GM12865 (cell line): ENCODE measurements around the gene FGA.

Experiments
- DNase-seq: peaks from one replicate; pipeline ENCODE4 v3.0.0; 2010; ENCODE audit warnings: low read depth
- H3K4me3 ChIP-seq: 2 replicates; pipeline ENCODE4 v1.5.1; 2011; ENCODE audit warnings: mild to moderate bottlenecking, low read depth, low read length, control low read depth
- CTCF ChIP-seq: IDR thresholded peaks from 2 replicates; pipeline ENCODE4 v1.5.1; 2011; ENCODE audit warnings: low read length, control low read depth, low read depth, inconsistent platforms; ENCODE audit not compliant: insufficient read depth; ENCODE audit errors: missing control alignments

The FGA gene

GRCh38 chr4:154615211-154615610 lies 24.7 kb upstream of the FGA start:
- no peak for TF ChIP-seq CTCF
- H3K4me3 ChIP-seq, result no peak overlapping the region
- no peak for DNase-seq

DNA sequence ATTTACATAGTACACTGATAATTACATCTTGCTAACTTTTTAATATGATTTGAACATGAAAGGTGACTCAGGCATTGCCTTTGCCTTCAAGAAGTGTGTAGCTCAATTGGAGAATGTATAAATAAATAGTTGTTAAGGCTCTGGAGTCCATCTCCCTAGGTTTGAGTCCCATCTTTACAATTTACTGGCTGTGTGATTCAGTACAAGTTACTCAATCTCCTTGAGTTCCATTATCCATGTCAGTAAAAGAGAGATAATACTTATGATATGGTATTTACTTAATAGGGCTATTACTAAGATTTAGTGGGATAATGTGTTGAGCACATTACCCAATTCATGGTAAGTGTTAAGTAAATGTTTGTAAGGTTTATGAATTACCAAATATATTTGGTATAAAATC lies 23.8 kb upstream of the FGA start:
- no peak for TF ChIP-seq CTCF
- no peak for DNase-seq
- H3K4me3 ChIP-seq, result no peak overlapping the region

GRCh38 chr4:154612472-154613414 lies 22.2 kb upstream of the FGA start, which contains the start of gene FGG:
Gene FGG (minus strand): TSS chr4:154612656. CDS start chr4:154612609, 47 bp downstream.
- no peak for TF ChIP-seq CTCF
- H3K4me3 ChIP-seq, result no peak within 1 kb of the TSS
- DNase-seq, result no peak

DNA sequence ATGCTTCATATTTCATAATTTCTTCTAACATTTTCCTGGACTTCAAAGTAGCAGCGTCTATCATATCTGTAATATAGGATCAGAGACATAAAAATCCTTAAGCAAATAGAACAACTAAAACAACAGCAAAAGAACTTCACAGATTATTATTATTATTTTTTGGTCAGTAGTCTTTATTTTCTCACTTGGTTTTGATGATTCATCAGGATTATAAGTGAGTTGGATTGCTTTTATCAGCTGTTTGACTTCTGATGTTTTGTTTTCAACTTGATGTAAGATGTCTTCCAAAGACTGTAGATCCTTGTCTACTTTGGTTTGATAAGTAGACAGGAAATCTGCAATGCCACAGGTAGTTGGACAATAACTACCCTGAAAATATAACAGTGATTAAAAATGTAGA lies 21.3 kb upstream of the FGA start:
- no peak for TF ChIP-seq CTCF
- H3K4me3 ChIP-seq, result no peak overlapping the region
- DNase-seq, result no peak

GRCh38 chr4:154610582-154610981 lies 20.0 kb upstream of the FGA start:
- no peak for TF ChIP-seq CTCF
- no peak for DNase-seq
- H3K4me3 ChIP-seq, result no peak overlapping the region

- no peak for DNase-seq
- no peak for TF ChIP-seq CTCF
- H3K4me3 ChIP-seq, result no peak overlapping the region
These were observed 19.0 kb upstream of the FGA start for GRCh38 chr4:154609532-154609931.
